A673 (cell line): ENCODE results near the gene RUNX2.

Source experiments
- EZH2 ChIP-seq: fragments of 200-600 bp; sonication (generic); IDR thresholded peaks from 2 replicates; pipeline ENCODE4 v1.6.1; 2017; ENCODE audit warnings: borderline replicate concordance, low read depth, mild to moderate bottlenecking, mixed read lengths, antibody characterized with exemption, low read length; ENCODE audit not compliant: poor library complexity, severe bottlenecking
- TF ChIP-seq, protein P1 (sequence below): fragments of 300-800, 200-600 bp; sonication (generic); conservative IDR thresholded peaks from 2 replicates; pipeline ENCODE4 v1.5.1; 2017; ENCODE audit warnings: low read depth, mild to moderate bottlenecking, antibody characterized with exemption, low read length, moderate library complexity, mixed read lengths

GRCh38 chr6:45493761-45494160 lies 165.6 kb downstream of the RUNX2 start:
- TF ChIP-seq, protein P1, sequence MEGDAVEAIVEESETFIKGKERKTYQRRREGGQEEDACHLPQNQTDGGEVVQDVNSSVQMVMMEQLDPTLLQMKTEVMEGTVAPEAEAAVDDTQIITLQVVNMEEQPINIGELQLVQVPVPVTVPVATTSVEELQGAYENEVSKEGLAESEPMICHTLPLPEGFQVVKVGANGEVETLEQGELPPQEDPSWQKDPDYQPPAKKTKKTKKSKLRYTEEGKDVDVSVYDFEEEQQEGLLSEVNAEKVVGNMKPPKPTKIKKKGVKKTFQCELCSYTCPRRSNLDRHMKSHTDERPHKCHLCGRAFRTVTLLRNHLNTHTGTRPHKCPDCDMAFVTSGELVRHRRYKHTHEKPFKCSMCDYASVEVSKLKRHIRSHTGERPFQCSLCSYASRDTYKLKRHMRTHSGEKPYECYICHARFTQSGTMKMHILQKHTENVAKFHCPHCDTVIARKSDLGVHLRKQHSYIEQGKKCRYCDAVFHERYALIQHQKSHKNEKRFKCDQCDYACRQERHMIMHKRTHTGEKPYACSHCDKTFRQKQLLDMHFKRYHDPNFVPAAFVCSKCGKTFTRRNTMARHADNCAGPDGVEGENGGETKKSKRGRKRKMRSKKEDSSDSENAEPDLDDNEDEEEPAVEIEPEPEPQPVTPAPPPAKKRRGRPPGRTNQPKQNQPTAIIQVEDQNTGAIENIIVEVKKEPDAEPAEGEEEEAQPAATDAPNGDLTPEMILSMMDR = no peak
- TF ChIP-seq EZH2 = no peak
